SK-N-DZ (cell line): ENCODE results near the gene TAL1.

Experiments used
- DNase-seq: peaks from one replicate; pipeline ENCODE4 v3.0.0-alpha.2; 2015; ENCODE audit warnings: low spot score

TAL1 gene

GRCh38 chr1:47229886-47230691 is 1.9 kb downstream of the TAL1 start:
- no peak for DNase-seq

GRCh38 chr1:47229031-47229885 is 2.8 kb downstream of the TAL1 start:
- DNase-seq = no peak

- DNase-seq = no peak
Observed at GRCh38 chr1:47228644-47229030, 3.4 kb downstream of the TAL1 start.

GRCh38 chr1:47227341-47228232 is 4.4 kb downstream of the TAL1 start:
- DNase-seq = no peak

- no peak for DNase-seq
Observed at GRCh38 chr1:47226839-47227215, 5.2 kb downstream of the TAL1 start.

GRCh38 chr1:47226121-47226838 is 5.7 kb downstream of the TAL1 start:
- no peak for DNase-seq

GRCh38 chr1:47225430-47226100 is 6.5 kb downstream of the TAL1 start:
- no peak for DNase-seq

GRCh38 chr1:47224676-47225399 is 7.2 kb downstream of the TAL1 start:
- no peak for DNase-seq

- no peak for DNase-seq
Observed at GRCh38 chr1:47223921-47224675, 7.9 kb downstream of the TAL1 start.

- no peak for DNase-seq
Observed at GRCh38 chr1:47223174-47223920, 8.7 kb downstream of the TAL1 start.

GRCh38 chr1:47222476-47222875 is 9.5 kb downstream of the TAL1 start:
- no peak for DNase-seq

GRCh38 chr1:47219590-47220220 is 12.3 kb downstream of the TAL1 start:
- no peak for DNase-seq

GRCh38 chr1:47219001-47219400 is 13.0 kb downstream of the TAL1 start:
- DNase-seq = no peak

GRCh38 chr1:47216278-47217059 is 15.6 kb downstream of the TAL1 start:
- no peak for DNase-seq

- DNase-seq = no peak
Observed at GRCh38 chr1:47215713-47216112, 16.3 kb downstream of the TAL1 start.

GRCh38 chr1:47214549-47214948 is 17.5 kb downstream of the TAL1 start:
- no peak for DNase-seq
